Calu3 (cell line): Measurements from ENCODE around the gene ERAP2. TPM values are rescaled to one million over a fixed set of nuclear protein-coding genes. Genes with fewer than 3 reads are reported as not detected.
"Not testable (repeated sequence)": the region's sequence is repeated elsewhere in the genome, so short reads cannot be mapped to it uniquely, and the experiment has no call there.

ENCODE experiments used
- BruUV-seq: library from RNA; stranded (reverse); fragments of 400-500 nt; replicated peaks from 2 replicates; lab custom pipeline; 2021; lab: Mats Ljungman, UMichigan
- CTCF ChIA-PET: fragments of 300-600 bp; sonication (Branson Sonifier 250); formaldehyde crosslinking; loops from one replicate; lab custom pipeline; 2022; ENCODE audit warnings: antibody characterized with exemption; lab: Charles Lee
- DNase-seq: peaks from one replicate; pipeline ENCODE4 v3.0.0; 2022
- H3K27ac Mint-ChIP-seq: one replicate; pipeline ENCODE4 v1.8.0; 2022; ENCODE audit warnings: mixed read lengths; ENCODE audit not compliant: unreplicated experiment
- H3K27me3 Mint-ChIP-seq: one replicate; pipeline ENCODE4 v1.8.0; 2022; ENCODE audit warnings: mixed read lengths; ENCODE audit not compliant: unreplicated experiment
- H3K36me3 Mint-ChIP-seq: one replicate; pipeline ENCODE4 v1.8.0; 2022; ENCODE audit warnings: mild to moderate bottlenecking, moderate library complexity, mixed read lengths; ENCODE audit not compliant: insufficient read depth, unreplicated experiment
- H3K4me1 Mint-ChIP-seq: one replicate; pipeline ENCODE4 v1.8.0; 2022; ENCODE audit warnings: mild to moderate bottlenecking, low read depth, mixed read lengths; ENCODE audit not compliant: unreplicated experiment
- H3K4me3 Mint-ChIP-seq: one replicate; pipeline ENCODE4 v1.8.0; 2022; ENCODE audit warnings: mild to moderate bottlenecking, low read depth, moderate library complexity, mixed read lengths; ENCODE audit not compliant: unreplicated experiment
- H3K9me3 Mint-ChIP-seq: one replicate; pipeline ENCODE4 v1.8.0; 2022; ENCODE audit warnings: low read depth, mixed read lengths; ENCODE audit not compliant: unreplicated experiment
- intact Hi-C: fragments of 100-400 bp; cut with micrococcal nuclease; formaldehyde crosslinking; loops from one replicate; pipeline ENCODE4 v1.10.0; 2022; ENCODE audit not compliant: unreplicated experiment
- total RNA-seq: library from RNA; stranded (reverse); gene quantifications from 2 replicates; pipeline ENCODE4 v1.2.3, GENCODE V29; 2022
- TF ChIP-seq, protein P1 (sequence below): fragments of 200-600 bp; IDR thresholded peaks from one replicate; pipeline ENCODE4 v1.8.0; 2022; ENCODE audit warnings: antibody characterized with exemption; ENCODE audit not compliant: unreplicated experiment

Gene ERAP2
- total RNA-seq, 1 experiment from 2014 or later, result 67.7 TPM

DNA sequence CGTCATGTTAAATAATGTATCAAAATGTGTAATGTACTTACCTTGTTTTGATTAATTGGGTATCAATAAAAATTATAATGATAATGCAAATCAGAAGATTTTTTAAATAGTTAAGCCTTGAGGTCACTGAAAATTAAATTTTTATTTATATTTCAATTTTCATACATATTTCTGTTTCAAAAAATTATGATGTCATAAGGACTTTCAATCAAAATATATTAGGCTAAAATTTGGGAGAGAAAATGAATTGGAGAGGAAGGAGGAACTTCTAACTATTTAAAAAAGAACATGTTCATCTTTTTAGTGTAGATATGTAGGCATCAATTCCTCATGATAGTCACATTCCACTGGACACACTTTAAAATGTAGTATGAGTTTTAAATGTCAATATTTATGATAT is 39.5 kb upstream of the ERAP2 start:
- no TSS peak for BruUV-seq
- no peak overlapping the region for H3K27ac Mint-ChIP-seq
- TF ChIP-seq, protein P1, sequence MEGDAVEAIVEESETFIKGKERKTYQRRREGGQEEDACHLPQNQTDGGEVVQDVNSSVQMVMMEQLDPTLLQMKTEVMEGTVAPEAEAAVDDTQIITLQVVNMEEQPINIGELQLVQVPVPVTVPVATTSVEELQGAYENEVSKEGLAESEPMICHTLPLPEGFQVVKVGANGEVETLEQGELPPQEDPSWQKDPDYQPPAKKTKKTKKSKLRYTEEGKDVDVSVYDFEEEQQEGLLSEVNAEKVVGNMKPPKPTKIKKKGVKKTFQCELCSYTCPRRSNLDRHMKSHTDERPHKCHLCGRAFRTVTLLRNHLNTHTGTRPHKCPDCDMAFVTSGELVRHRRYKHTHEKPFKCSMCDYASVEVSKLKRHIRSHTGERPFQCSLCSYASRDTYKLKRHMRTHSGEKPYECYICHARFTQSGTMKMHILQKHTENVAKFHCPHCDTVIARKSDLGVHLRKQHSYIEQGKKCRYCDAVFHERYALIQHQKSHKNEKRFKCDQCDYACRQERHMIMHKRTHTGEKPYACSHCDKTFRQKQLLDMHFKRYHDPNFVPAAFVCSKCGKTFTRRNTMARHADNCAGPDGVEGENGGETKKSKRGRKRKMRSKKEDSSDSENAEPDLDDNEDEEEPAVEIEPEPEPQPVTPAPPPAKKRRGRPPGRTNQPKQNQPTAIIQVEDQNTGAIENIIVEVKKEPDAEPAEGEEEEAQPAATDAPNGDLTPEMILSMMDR, result no peak
- no peaks in the 10 kb centered on the region for H3K27me3 Mint-ChIP-seq
- no peaks in the 10 kb centered on the region for H3K36me3 Mint-ChIP-seq
- CTCF ChIA-PET, result no interaction called here
- H3K9me3 Mint-ChIP-seq, result no peaks in the 10 kb centered on the region
- intact Hi-C loops, result no loop called here
- H3K4me3 Mint-ChIP-seq, result no peak overlapping the region
- no peak for DNase-seq
- H3K4me1 Mint-ChIP-seq, result no peaks in the 10 kb centered on the region

DNA sequence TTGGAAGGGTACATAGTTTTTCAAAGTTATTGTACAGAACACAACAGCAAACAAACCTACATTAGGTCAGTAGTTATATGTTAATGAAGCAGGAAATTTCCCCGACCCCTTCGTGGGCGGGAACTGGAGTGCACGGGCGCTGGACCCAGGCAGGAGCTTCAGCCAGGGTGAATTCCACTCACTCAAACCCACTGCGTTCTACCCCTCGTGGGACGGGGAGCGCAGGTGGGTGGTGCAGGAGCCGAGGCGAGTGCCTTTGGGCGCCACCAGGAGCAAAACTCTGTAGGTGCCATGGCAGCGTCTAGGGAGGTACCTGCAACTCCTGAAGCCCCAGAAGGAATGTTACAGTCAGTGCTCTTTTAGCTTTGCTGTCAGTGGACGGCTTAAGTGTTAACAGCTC is 39.0 kb upstream of the ERAP2 start:
- Mint-ChIP-seq H3K9me3 (no peaks in the 10 kb centered on the region), H3K4me3 (no peak overlapping the region), H3K27ac (no peak overlapping the region), H3K36me3 (no peaks in the 10 kb centered on the region), H3K4me1 (no peaks in the 10 kb centered on the region), H3K27me3 (no peaks in the 10 kb centered on the region)
- CTCF ChIA-PET, result no interaction called here
- intact Hi-C loops, result no loop called here
- TF ChIP-seq, protein P1, result no peak
- DNase-seq, result no peak
- no TSS peak for BruUV-seq

DNA sequence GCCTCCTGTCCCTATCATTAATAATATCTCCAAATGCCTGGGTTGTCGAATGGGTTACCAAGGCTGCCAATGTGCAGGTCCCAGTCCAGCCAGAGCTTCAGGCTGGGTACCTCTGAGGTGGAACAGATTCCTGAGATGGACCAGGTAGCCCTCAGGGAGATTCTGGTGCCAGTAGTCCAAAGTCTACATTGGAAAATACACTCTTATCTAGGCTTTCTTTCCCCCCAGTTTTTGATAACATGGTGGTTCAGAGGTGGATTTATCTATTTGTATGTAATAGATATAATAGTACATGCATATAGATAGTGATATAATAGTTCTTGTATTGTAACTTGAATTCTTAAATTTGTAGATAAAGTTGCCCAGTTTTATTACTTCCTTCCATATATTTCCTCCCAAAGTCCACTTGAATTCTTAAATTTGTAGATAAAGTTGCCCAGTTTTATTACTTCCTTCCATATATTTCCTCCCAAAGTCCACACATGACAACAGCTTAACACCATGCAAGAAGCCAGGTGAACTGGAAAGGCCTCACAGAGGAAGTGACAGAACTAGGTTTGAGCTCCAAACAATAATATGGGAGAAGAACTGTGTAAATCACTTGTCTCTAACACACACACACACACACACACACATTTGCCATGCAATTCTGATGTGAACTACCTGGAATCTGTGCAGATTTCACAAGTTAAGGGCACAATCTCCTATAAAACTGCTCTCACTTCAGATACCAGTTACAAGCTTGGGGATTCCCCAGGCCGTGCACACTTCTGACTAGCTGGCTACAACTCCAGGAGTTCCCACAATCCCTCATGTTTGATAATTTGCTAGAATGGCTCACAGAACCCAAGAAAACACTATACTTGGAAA is 37.9 kb upstream of the ERAP2 start:
- H3K9me3 Mint-ChIP-seq, result no peaks in the 10 kb centered on the region
- TF ChIP-seq, protein P1, result no peak
- H3K27me3 Mint-ChIP-seq, result no peaks in the 10 kb centered on the region
- intact Hi-C loops, result no loop called here
- no TSS peak for BruUV-seq
- H3K4me3 Mint-ChIP-seq, result no peak overlapping the region
- H3K27ac Mint-ChIP-seq, result no peak overlapping the region
- no peak for DNase-seq
- CTCF ChIA-PET, result no interaction called here
- no peaks in the 10 kb centered on the region for H3K36me3 Mint-ChIP-seq
- H3K4me1 Mint-ChIP-seq, result no peaks in the 10 kb centered on the region

DNA sequence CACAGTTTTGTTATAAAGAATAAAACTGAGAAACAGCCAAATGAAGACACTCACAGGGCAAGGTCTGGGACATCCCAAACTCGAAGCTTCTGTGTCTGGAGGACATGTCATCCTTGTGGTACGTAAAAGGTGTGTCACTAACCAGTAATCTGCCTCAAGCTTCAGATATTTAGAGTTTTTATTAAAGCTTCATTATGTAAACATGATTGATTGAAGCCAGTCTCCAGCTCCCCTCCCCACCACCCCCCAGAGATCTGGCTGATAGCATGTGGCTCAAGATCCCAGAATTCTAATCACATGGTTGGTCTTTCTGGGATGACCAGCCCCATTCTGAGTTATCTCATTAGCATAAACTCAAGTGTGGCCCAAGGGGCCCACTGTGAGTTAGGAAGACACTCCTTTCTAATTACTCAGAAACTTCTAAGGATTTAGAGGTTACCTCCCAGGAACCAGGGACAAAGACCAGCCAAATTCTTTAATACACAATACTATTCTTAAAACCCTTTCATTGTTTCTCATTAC is 37.2 kb upstream of the ERAP2 start:
- BruUV-seq, result no TSS peak
- no peak for DNase-seq
- Mint-ChIP-seq H3K36me3 (no peaks in the 10 kb centered on the region), H3K4me3 (no peak overlapping the region), H3K27me3 (no peaks in the 10 kb centered on the region), H3K9me3 (no peaks in the 10 kb centered on the region), H3K27ac (no peak overlapping the region), H3K4me1 (no peaks in the 10 kb centered on the region)
- TF ChIP-seq, protein P1, result no peak
- intact Hi-C loops, result no loop called here
- CTCF ChIA-PET, result no interaction called here

DNA sequence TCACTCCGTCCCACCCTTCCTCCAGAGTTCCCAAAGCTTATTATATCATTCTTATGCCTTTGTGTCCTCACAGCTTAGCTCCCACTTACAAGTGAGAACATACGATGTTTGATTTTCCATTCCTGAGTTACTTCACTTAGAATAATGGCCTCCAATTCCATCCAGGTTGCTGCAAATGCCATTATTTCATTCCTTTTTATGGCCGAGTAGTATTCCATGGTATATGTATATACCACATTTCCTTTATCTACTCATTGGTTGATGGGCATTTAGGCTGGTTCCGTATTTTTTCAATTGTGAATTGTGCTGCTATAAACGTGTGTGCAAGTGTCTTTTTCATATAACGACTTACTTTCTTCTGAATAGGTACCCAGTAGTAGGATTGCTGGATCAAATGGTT is 34.4 kb upstream of the ERAP2 start:
- H3K9me3 Mint-ChIP-seq, H3K36me3 Mint-ChIP-seq, DNase-seq, H3K4me3 Mint-ChIP-seq, H3K27me3 Mint-ChIP-seq, CTCF ChIA-PET, H3K27ac Mint-ChIP-seq, intact Hi-C loops, BruUV-seq, H3K4me1 Mint-ChIP-seq: not testable (repeated sequence)
